ENCODE data around the gene GPX3.

- TF ChIP-seq, protein P1, sequence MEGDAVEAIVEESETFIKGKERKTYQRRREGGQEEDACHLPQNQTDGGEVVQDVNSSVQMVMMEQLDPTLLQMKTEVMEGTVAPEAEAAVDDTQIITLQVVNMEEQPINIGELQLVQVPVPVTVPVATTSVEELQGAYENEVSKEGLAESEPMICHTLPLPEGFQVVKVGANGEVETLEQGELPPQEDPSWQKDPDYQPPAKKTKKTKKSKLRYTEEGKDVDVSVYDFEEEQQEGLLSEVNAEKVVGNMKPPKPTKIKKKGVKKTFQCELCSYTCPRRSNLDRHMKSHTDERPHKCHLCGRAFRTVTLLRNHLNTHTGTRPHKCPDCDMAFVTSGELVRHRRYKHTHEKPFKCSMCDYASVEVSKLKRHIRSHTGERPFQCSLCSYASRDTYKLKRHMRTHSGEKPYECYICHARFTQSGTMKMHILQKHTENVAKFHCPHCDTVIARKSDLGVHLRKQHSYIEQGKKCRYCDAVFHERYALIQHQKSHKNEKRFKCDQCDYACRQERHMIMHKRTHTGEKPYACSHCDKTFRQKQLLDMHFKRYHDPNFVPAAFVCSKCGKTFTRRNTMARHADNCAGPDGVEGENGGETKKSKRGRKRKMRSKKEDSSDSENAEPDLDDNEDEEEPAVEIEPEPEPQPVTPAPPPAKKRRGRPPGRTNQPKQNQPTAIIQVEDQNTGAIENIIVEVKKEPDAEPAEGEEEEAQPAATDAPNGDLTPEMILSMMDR (IDR thresholded peaks at IDR 0.05), result no peak
- TF ChIP-seq POLR2A (IDR thresholded peaks at IDR 0.05), result no peak
Measured at GRCh38 chr5:151072630-151073025, 52.2 kb downstream of the GPX3 start.

All from adrenal gland (tissue), 5 donors.